Endothelial cell of umbilical vein (primary cell): ENCODE measurements around the gene PGGHG. TPM values are rescaled to one million over a fixed set of nuclear protein-coding genes. Genes with fewer than 3 reads are reported as not detected.

Source experiments
- BruUV-seq: library from RNA; stranded (reverse); fragments of 400-500 nt; replicated peaks from 2 replicates; lab custom pipeline; 2021; lab: Mats Ljungman, UMichigan
- CTCF ChIA-PET: fragments of 300-600, 350-600 bp; sonication (Branson Sonifier 250); formaldehyde crosslinking; loops from one replicate; lab custom pipeline; 2021; ENCODE audit warnings: antibody characterized with exemption, inconsistent platforms; lab: Charles Lee
- POLR2A ChIA-PET: fragments of 300-600, 350-600 bp; sonication (Branson Sonifier 250); formaldehyde crosslinking; loops from one replicate; lab custom pipeline; 2021; ENCODE audit warnings: antibody characterized with exemption, inconsistent platforms; lab: Charles Lee
- DNase-seq: peaks from one replicate; pipeline ENCODE4 v3.0.0-alpha.2; 2011; ENCODE audit warnings: low read depth, low spot score
- FAIRE-seq: peaks from 2 replicates; lab custom pipeline; 2011; peaks lifted over from hg19 to GRCh38; lab: Jason Lieb, UNC
- H2AFZ ChIP-seq: 2 replicates; pipeline ENCODE4 v1.6.0; 2012; ENCODE audit warnings: low read depth, low read length, control low read depth, inconsistent platforms
- H3K27ac ChIP-seq: 2 replicates; pipeline ENCODE4 v1.5.1; 2011; ENCODE audit warnings: low read depth, mild to moderate bottlenecking, control low read depth, low read length, moderate library complexity; ENCODE audit not compliant: insufficient read depth
- H3K27me3 ChIP-seq, 2 experiments: 2 replicates each; pipeline versions ENCODE4 v1.6.0 to v1.6.1; 2011; ENCODE audit warnings: low read length in 2 of 2, mixed read lengths in 1 of 2; ENCODE audit not compliant: control insufficient read depth in 2 of 2, insufficient read depth in 2 of 2
- H3K36me3 ChIP-seq, 2 experiments: 2 replicates in 1 of 2; 3 replicates in 1 of 2; pipeline ENCODE4 v1.5.1; 2011; ENCODE audit warnings: low read length in 2 of 2, mild to moderate bottlenecking in 1 of 2, moderate library complexity in 1 of 2; ENCODE audit not compliant: control insufficient read depth in 2 of 2, insufficient read depth in 2 of 2; ENCODE audit errors: extremely low read depth in 1 of 2
- H3K4me1 ChIP-seq: 3 replicates; pipeline ENCODE4 v1.5.1; 2011; ENCODE audit warnings: mild to moderate bottlenecking, low read length; ENCODE audit not compliant: control insufficient read depth, insufficient read depth; ENCODE audit errors: extremely low read depth
- H3K4me2 ChIP-seq: 2 replicates; pipeline ENCODE4 v1.6.1; 2011; ENCODE audit warnings: low read length, control low read depth, mixed read lengths; ENCODE audit not compliant: insufficient read depth
- H3K4me3 ChIP-seq, 3 experiments: fragments of 200-600 bp in 1 of 3; sonication (generic), shearing (Covaris generic) in 1 of 3; replicated peaks in 1 of 3; 2 replicates each; pipeline ENCODE4 v1.5.1; 2011 to 2016; ENCODE audit warnings: control low read depth in 3 of 3, low read length in 3 of 3, mild to moderate bottlenecking in 2 of 3, inconsistent platforms in 1 of 3, low read depth in 1 of 3, moderate library complexity in 1 of 3; ENCODE audit not compliant: insufficient read depth in 1 of 3
- H3K79me2 ChIP-seq: 2 replicates; pipeline ENCODE4 v1.6.0; 2012; ENCODE audit warnings: low read length, inconsistent platforms; ENCODE audit not compliant: control insufficient read depth, insufficient read depth
- H3K9ac ChIP-seq: replicated peaks from 2 replicates; pipeline ENCODE3; 2011; ENCODE audit warnings: low read length, control low read depth; ENCODE audit not compliant: insufficient read depth; ENCODE audit errors: extremely low read depth
- H3K9me1 ChIP-seq: replicated peaks from 3 replicates; pipeline ENCODE4 v1.6.0; 2011; ENCODE audit warnings: mild to moderate bottlenecking, low read length; ENCODE audit not compliant: control insufficient read depth, insufficient read depth; ENCODE audit errors: extremely low read depth
- H3K9me3 ChIP-seq: replicated peaks from 2 replicates; pipeline ENCODE4 v1.5.1; 2012; ENCODE audit warnings: low read length, inconsistent platforms; ENCODE audit not compliant: control insufficient read depth, insufficient read depth
- H4K20me1 ChIP-seq: replicated peaks from 2 replicates; pipeline ENCODE3; 2011; ENCODE audit warnings: mild to moderate bottlenecking, low read length; ENCODE audit not compliant: control insufficient read depth, insufficient read depth; ENCODE audit errors: extremely low read depth
- FOS ChIP-seq: IDR thresholded peaks from 2 replicates; pipeline ENCODE4 v1.6.1; 2011; ENCODE audit warnings: mild to moderate bottlenecking, low read length, moderate library complexity, borderline replicate concordance; ENCODE audit not compliant: insufficient read depth
- GATA2 ChIP-seq: IDR thresholded peaks from 2 replicates; pipeline ENCODE4 v1.7.0; 2011; ENCODE audit warnings: low read depth, mild to moderate bottlenecking, moderate library complexity, mixed read lengths, low read length; ENCODE audit not compliant: insufficient read length, insufficient read depth
- JUN ChIP-seq: IDR thresholded peaks from 2 replicates; pipeline ENCODE4 v1.6.1; 2011; ENCODE audit warnings: borderline replicate concordance, low read depth; ENCODE audit not compliant: insufficient read length, insufficient read depth
- MYC ChIP-seq: IDR thresholded peaks from one replicate; pipeline ENCODE4 v1.6.1; 2011; ENCODE audit warnings: mild to moderate bottlenecking, low read depth, low read length
- POLR2A ChIP-seq: IDR thresholded peaks from 2 replicates; pipeline ENCODE4 v1.6.1; 2012; ENCODE audit warnings: low read depth, mild to moderate bottlenecking, control low read depth, low read length
- POLR2AphosphoS5 ChIP-seq: IDR thresholded peaks from 2 replicates; pipeline ENCODE4 v1.6.1; 2012; ENCODE audit warnings: low read depth, mild to moderate bottlenecking, control low read depth, low read length, moderate library complexity; ENCODE audit not compliant: insufficient read depth
- dilution Hi-C: fragments of 300-500 bp; cut with MboI; formaldehyde crosslinking; loops from one replicate; pipeline ENCODE4 v1.15.0; 2019; ENCODE audit warnings: low sequenced_read_pairs; ENCODE audit not compliant: extremely low pct_ligation_motif_present
- intact Hi-C: fragments of 100-400 bp; cut with micrococcal nuclease; formaldehyde crosslinking; loops from one replicate; pipeline ENCODE4 v1.10.0; 2022
- polyA plus RNA-seq, 4 experiments: library from polyadenylated mRNA; depleted of rRNA in 3 of 4; stranded (reverse) in 3 of 4; unstranded in 1 of 4; fragments of >200 nt; gene quantifications; 2 replicates each; pipeline versions ENCODE4 v1.2.1 to v1.2.3, GENCODE V29; 2011 to 2012; ENCODE audit warnings: missing spikeins in 1 of 4
- total RNA-seq: library from RNA; stranded (reverse); gene quantifications from 2 replicates; pipeline ENCODE4 v1.2.3, GENCODE V29; 2021
- TF ChIP-seq, protein P1 (sequence below), 2 donors: IDR thresholded peaks; 1 replicate in 1 of 2; 2 replicates in 1 of 2; pipeline ENCODE4 v1.5.1; 2011; ENCODE audit warnings: low read length in 2 of 2, mild to moderate bottlenecking in 2 of 2, moderate library complexity in 2 of 2, control low read depth in 1 of 2, inconsistent platforms in 1 of 2, low read depth in 1 of 2; ENCODE audit not compliant: insufficient read depth in 1 of 2; ENCODE audit errors: extremely low read depth in 1 of 2
- TF ChIP-seq, protein P2 (sequence below): IDR thresholded peaks from 2 replicates; pipeline ENCODE4 v1.6.1; 2011; ENCODE audit not compliant: insufficient read depth, insufficient read length

The PGGHG gene
- total and polyA plus RNA-seq, 2 donors (not counting 3 experiments of a cell fraction or from before 2014, with no cell fraction given): 31.6 to 42.4 TPM

DNA sequence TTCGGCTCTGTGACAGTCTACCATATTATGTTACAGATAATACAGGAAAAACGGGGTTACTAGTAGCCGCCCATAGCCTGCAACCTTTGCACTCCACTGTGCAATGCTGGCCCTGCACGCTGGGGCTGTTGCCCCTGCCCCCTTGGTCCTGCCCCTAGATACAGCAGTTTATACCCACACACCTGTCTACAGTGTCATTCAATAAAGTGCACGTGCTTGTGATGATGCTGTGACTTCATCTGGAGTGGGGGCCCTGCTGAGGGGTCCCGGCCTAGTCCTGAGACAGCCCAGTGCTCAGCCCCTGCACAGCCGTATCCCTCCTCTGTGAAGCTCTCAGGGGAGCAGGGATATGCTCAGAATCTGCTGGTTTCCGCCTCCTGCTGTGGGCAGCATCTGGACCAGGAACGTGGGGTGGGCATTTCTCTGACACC, 26.1 kb downstream of the PGGHG start:
- dilution Hi-C loops: no loop called here
- CTCF ChIA-PET: interaction anchor here (1.2 kb wide), 1 partner anchor 65 kb away, joined by 5 read pairs; no protein-coding TSS in a partner anchor

More for the DNA sequence above, 26.1 kb downstream of the PGGHG start:
- intact Hi-C loops: no loop called here
- Histone ChIP-seq H3K9me3 (no peaks in the 10 kb centered on the region), H3K79me2 (peaks cover 7% of the 10 kb centered on the region), H4K20me1 (no peaks in the 10 kb centered on the region), H3K9ac (no peak overlapping the region), H2AFZ (no peak overlapping the region), H3K36me3 (no peaks in the 10 kb centered on the region), H3K4me1 (peaks cover 7% of the 10 kb centered on the region), H3K4me3 (no peak overlapping the region), H3K27me3 (peaks cover 19 to 28% of the 10 kb centered on the region in 2 experiments), H3K4me2 (no peak overlapping the region), H3K27ac (no peak overlapping the region), H3K9me1 (no peaks in the 10 kb centered on the region)
- FAIRE-seq (no peak), DNase-seq (no peak)
- POLR2A ChIA-PET: no interaction called here
- TF ChIP-seq POLR2AphosphoS5: no peak
- TF ChIP-seq POLR2A: no peak
- TF ChIP-seq FOS: no peak
- TF ChIP-seq, protein P1, sequence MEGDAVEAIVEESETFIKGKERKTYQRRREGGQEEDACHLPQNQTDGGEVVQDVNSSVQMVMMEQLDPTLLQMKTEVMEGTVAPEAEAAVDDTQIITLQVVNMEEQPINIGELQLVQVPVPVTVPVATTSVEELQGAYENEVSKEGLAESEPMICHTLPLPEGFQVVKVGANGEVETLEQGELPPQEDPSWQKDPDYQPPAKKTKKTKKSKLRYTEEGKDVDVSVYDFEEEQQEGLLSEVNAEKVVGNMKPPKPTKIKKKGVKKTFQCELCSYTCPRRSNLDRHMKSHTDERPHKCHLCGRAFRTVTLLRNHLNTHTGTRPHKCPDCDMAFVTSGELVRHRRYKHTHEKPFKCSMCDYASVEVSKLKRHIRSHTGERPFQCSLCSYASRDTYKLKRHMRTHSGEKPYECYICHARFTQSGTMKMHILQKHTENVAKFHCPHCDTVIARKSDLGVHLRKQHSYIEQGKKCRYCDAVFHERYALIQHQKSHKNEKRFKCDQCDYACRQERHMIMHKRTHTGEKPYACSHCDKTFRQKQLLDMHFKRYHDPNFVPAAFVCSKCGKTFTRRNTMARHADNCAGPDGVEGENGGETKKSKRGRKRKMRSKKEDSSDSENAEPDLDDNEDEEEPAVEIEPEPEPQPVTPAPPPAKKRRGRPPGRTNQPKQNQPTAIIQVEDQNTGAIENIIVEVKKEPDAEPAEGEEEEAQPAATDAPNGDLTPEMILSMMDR (IDR thresholded peaks at IDR 0.05; ENCODE audit: extremely low read depth in 1 of 2, insufficient read depth in 1 of 2, low read depth in 1 of 2, low read length in 2 of 2): no peak
- no peak for TF ChIP-seq JUN
- TF ChIP-seq MYC: no peak
- TF ChIP-seq, protein P2, sequence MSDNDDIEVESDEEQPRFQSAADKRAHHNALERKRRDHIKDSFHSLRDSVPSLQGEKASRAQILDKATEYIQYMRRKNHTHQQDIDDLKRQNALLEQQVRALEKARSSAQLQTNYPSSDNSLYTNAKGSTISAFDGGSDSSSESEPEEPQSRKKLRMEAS: no peak
- no peak for TF ChIP-seq GATA2
- no TSS peak for BruUV-seq
